Mesendoderm (in vitro differentiated cells): ENCODE data around the gene ASB5.

Source experiments
- DNase-seq: peaks from one replicate; pipeline ENCODE4 v3.0.0; 2013
- H2AK5ac ChIP-seq: 2 replicates; pipeline ENCODE4 v1.6.1; 2013; ENCODE audit warnings: low read length, inconsistent platforms
- H2BK120ac ChIP-seq: 2 replicates; pipeline ENCODE4 v1.6.1; 2013; ENCODE audit warnings: low read depth, mild to moderate bottlenecking, low read length, moderate library complexity, mixed read lengths
- H2BK15ac ChIP-seq: replicated peaks from 2 replicates; pipeline ENCODE4 v1.6.1; 2013; ENCODE audit warnings: low read depth, mild to moderate bottlenecking, moderate library complexity
- H2BK5ac ChIP-seq: 2 replicates; pipeline ENCODE4 v1.6.1; 2013; ENCODE audit warnings: low read length, inconsistent platforms
- H3K18ac ChIP-seq: 2 replicates; pipeline ENCODE4 v1.6.1; 2013; ENCODE audit warnings: mild to moderate bottlenecking, low read length, mixed read lengths
- H3K23ac ChIP-seq: one replicate; pipeline ENCODE4 v1.6.1; 2013; ENCODE audit warnings: low read length
- H3K27ac ChIP-seq: 2 replicates; pipeline ENCODE4 v1.5.1; 2013; ENCODE audit warnings: low read depth, mild to moderate bottlenecking, inconsistent platforms, low read length, moderate library complexity
- H3K27me3 ChIP-seq: 2 replicates; pipeline ENCODE4 v1.6.1; 2013; ENCODE audit warnings: low read length, control low read depth, mild to moderate bottlenecking, inconsistent platforms; ENCODE audit not compliant: insufficient read depth, poor library complexity
- H3K36me3 ChIP-seq: 2 replicates; pipeline ENCODE4 v1.6.1; 2013; ENCODE audit warnings: low read length, inconsistent platforms; ENCODE audit not compliant: control insufficient read depth, insufficient read depth
- H3K4ac ChIP-seq: one replicate; pipeline ENCODE4 v1.6.1; 2013; ENCODE audit warnings: low read depth, mild to moderate bottlenecking, low read length, moderate library complexity
- H3K4me1 ChIP-seq: 2 replicates; pipeline ENCODE4 v1.6.1; 2013; ENCODE audit warnings: low read depth, low read length, inconsistent platforms; ENCODE audit not compliant: control insufficient read depth
- H3K4me2 ChIP-seq: 2 replicates; pipeline ENCODE4 v1.6.1; 2013; ENCODE audit warnings: low read length
- H3K4me3 ChIP-seq: 2 replicates; pipeline ENCODE4 v1.5.1; 2013; ENCODE audit warnings: mild to moderate bottlenecking, low read length
- H3K56ac ChIP-seq: one replicate; pipeline ENCODE4 v1.6.1; 2013; ENCODE audit warnings: low read length
- H3K79me1 ChIP-seq: 2 replicates; pipeline ENCODE4 v1.6.1; 2013; ENCODE audit warnings: low read length, inconsistent platforms
- H3K79me2 ChIP-seq: 2 replicates; pipeline ENCODE4 v1.6.1; 2013; ENCODE audit warnings: mild to moderate bottlenecking, low read length; ENCODE audit not compliant: control insufficient read depth, insufficient read depth
- H3K9ac ChIP-seq: 2 replicates; pipeline ENCODE4 v1.6.1; 2013; ENCODE audit warnings: low read length, inconsistent platforms
- H4K5ac ChIP-seq: one replicate; pipeline ENCODE4 v1.6.1; 2013; ENCODE audit warnings: low read length
- H4K8ac ChIP-seq: one replicate; pipeline ENCODE4 v1.6.1; 2013; ENCODE audit warnings: low read depth, mild to moderate bottlenecking, control low read depth, low read length, moderate library complexity
- WGBS: extraction: QIAGEN DNeasy Blood & Tissue Kit; methylation state at CpG from one replicate; pipeline ENCODE4 v1.1.7; 2013; ENCODE audit warnings: low lambda C conversion rate, missing lambda C conversion rate; ENCODE audit not compliant: insufficient coverage; ENCODE audit errors: extremely low coverage; 5-methylcytosine and 5-hydroxymethylcytosine counted together

ASB5 gene

GRCh38 chr4:176189891-176190795 is 78.9 kb downstream of the ASB5 start:
- Histone ChIP-seq H3K4me2 (no peak overlapping the region), H4K8ac (no peak overlapping the region), H2AK5ac (no peak overlapping the region), H3K27ac (no peak overlapping the region), H3K36me3 (no peaks in the 10 kb centered on the region), H3K4me1 (no peaks in the 10 kb centered on the region), H3K23ac (no peak overlapping the region), H4K5ac (no peak overlapping the region), H3K79me2 (no peaks in the 10 kb centered on the region), H2BK5ac (no peak overlapping the region), H3K79me1 (no peaks in the 10 kb centered on the region), H2BK15ac (no peak overlapping the region), H3K56ac (no peak overlapping the region), H3K27me3 (no peaks in the 10 kb centered on the region), H3K18ac (no peak overlapping the region), H2BK120ac (no peak overlapping the region), H3K4ac (no peak overlapping the region), H3K9ac (no peak overlapping the region), H3K4me3 (no peak overlapping the region)
- no peak for DNase-seq
- no CpG with 5 or more reads among the region's 11 CpGs for WGBS

- H3K27ac ChIP-seq = no peak overlapping the region
- no peak overlapping the region for H4K8ac ChIP-seq
- H3K36me3 ChIP-seq = no peaks in the 10 kb centered on the region
- H3K18ac ChIP-seq = no peak overlapping the region
- no peak overlapping the region for H3K4ac ChIP-seq
- no peak overlapping the region for H3K9ac ChIP-seq
- DNase-seq = no peak
- H3K23ac ChIP-seq = no peak overlapping the region
- no peaks in the 10 kb centered on the region for H3K27me3 ChIP-seq
- H2BK5ac ChIP-seq = no peak overlapping the region
- H3K79me1 ChIP-seq = no peaks in the 10 kb centered on the region
- no peak overlapping the region for H3K4me3 ChIP-seq
- no peak overlapping the region for H2AK5ac ChIP-seq
- no peak overlapping the region for H4K5ac ChIP-seq
- no peak overlapping the region for H2BK120ac ChIP-seq
- no peak overlapping the region for H3K4me2 ChIP-seq
- H3K4me1 ChIP-seq = no peaks in the 10 kb centered on the region
- H2BK15ac ChIP-seq = no peak overlapping the region
- H3K56ac ChIP-seq = no peak overlapping the region
- no peaks in the 10 kb centered on the region for H3K79me2 ChIP-seq
Observed at GRCh38 chr4:176188654-176189053, 80.4 kb downstream of the ASB5 start.

- H4K5ac ChIP-seq = no peak overlapping the region
- H3K23ac ChIP-seq = no peak overlapping the region
- no peak overlapping the region for H3K27ac ChIP-seq
- DNase-seq = no peak
- H2BK15ac ChIP-seq = no peak overlapping the region
- H3K56ac ChIP-seq = no peak overlapping the region
- no peak overlapping the region for H3K4me3 ChIP-seq
- H2BK120ac ChIP-seq = no peak overlapping the region
- H3K18ac ChIP-seq = no peak overlapping the region
- no peak overlapping the region for H2BK5ac ChIP-seq
- no peak overlapping the region for H3K9ac ChIP-seq
- no peaks in the 10 kb centered on the region for H3K4me1 ChIP-seq
- H4K8ac ChIP-seq = no peak overlapping the region
- H3K36me3 ChIP-seq = no peaks in the 10 kb centered on the region
- no peak overlapping the region for H3K4me2 ChIP-seq
- no peaks in the 10 kb centered on the region for H3K27me3 ChIP-seq
- WGBS = no CpG with 5 or more reads among the region's 2 CpGs
- no peaks in the 10 kb centered on the region for H3K79me1 ChIP-seq
- H3K4ac ChIP-seq = no peak overlapping the region
- no peak overlapping the region for H2AK5ac ChIP-seq
- H3K79me2 ChIP-seq = no peaks in the 10 kb centered on the region
Observed at GRCh38 chr4:176187624-176188023, 81.4 kb downstream of the ASB5 start.

GRCh38 chr4:176186671-176187395 is 82.2 kb downstream of the ASB5 start:
- no peak overlapping the region for H2AK5ac ChIP-seq
- no peaks in the 10 kb centered on the region for H3K36me3 ChIP-seq
- H3K4me2 ChIP-seq = no peak overlapping the region
- H2BK120ac ChIP-seq = no peak overlapping the region
- H2BK5ac ChIP-seq = no peak overlapping the region
- H4K5ac ChIP-seq = no peak overlapping the region
- no peaks in the 10 kb centered on the region for H3K4me1 ChIP-seq
- no peak overlapping the region for H3K4me3 ChIP-seq
- no peak overlapping the region for H3K56ac ChIP-seq
- no peak overlapping the region for H2BK15ac ChIP-seq
- H3K9ac ChIP-seq = no peak overlapping the region
- WGBS = no CpG with 5 or more reads among the region's 6 CpGs
- no peak overlapping the region for H3K18ac ChIP-seq
- DNase-seq = no peak
- no peaks in the 10 kb centered on the region for H3K79me2 ChIP-seq
- no peak overlapping the region for H4K8ac ChIP-seq
- no peaks in the 10 kb centered on the region for H3K27me3 ChIP-seq
- no peak overlapping the region for H3K27ac ChIP-seq
- H3K4ac ChIP-seq = no peak overlapping the region
- H3K79me1 ChIP-seq = no peaks in the 10 kb centered on the region
- H3K23ac ChIP-seq = no peak overlapping the region

- WGBS = no CpG with 5 or more reads among the region's 2 CpGs
- no peak overlapping the region for H3K27ac ChIP-seq
- no peak overlapping the region for H3K4ac ChIP-seq
- H3K79me1 ChIP-seq = no peaks in the 10 kb centered on the region
- no peaks in the 10 kb centered on the region for H3K79me2 ChIP-seq
- H2BK15ac ChIP-seq = no peak overlapping the region
- H2BK120ac ChIP-seq = no peak overlapping the region
- H3K9ac ChIP-seq = no peak overlapping the region
- no peak overlapping the region for H4K8ac ChIP-seq
- H3K4me2 ChIP-seq = no peak overlapping the region
- H3K23ac ChIP-seq = no peak overlapping the region
- H3K4me1 ChIP-seq = no peaks in the 10 kb centered on the region
- no peak overlapping the region for H4K5ac ChIP-seq
- DNase-seq = no peak
- H3K18ac ChIP-seq = no peak overlapping the region
- no peak overlapping the region for H2BK5ac ChIP-seq
- H2AK5ac ChIP-seq = no peak overlapping the region
- no peak overlapping the region for H3K4me3 ChIP-seq
- H3K27me3 ChIP-seq = no peaks in the 10 kb centered on the region
- no peak overlapping the region for H3K56ac ChIP-seq
- no peaks in the 10 kb centered on the region for H3K36me3 ChIP-seq
Observed at GRCh38 chr4:176186067-176186466, 83.0 kb downstream of the ASB5 start.
